ENCODE data around the gene OXA1L.

OXA1L gene

DNA sequence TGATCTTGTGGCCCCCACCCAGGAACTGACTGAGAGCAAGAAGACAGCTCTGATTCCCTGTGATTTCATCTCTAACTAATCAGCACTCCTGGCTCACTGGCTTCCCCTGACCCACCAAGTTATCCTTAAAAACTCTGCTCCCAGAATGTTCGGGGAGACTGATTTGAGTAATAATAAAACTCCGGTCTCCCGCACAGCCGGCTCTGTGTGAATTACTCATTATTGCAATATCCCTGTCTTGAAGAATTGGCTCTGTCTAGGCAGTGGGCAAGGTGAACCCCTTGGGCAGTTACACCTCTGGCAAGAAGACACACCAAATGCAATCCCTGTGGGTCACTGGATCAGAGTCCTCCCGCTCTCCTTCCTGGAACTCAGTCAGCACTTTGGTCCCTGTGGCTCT lies 27.5 kb downstream of the OXA1L start:
- H3K27me3 ChIP-seq (ENCODE audit: insufficient read depth, low read depth, severe bottlenecking): peaks cover 7% of the 10 kb centered on the region
- H3K9me3 ChIP-seq (ENCODE audit: severe bottlenecking): no peaks in the 10 kb centered on the region
- no peak overlapping the region for H3K27ac ChIP-seq
- DNase-seq: no peak
- TF ChIP-seq, protein P1, sequence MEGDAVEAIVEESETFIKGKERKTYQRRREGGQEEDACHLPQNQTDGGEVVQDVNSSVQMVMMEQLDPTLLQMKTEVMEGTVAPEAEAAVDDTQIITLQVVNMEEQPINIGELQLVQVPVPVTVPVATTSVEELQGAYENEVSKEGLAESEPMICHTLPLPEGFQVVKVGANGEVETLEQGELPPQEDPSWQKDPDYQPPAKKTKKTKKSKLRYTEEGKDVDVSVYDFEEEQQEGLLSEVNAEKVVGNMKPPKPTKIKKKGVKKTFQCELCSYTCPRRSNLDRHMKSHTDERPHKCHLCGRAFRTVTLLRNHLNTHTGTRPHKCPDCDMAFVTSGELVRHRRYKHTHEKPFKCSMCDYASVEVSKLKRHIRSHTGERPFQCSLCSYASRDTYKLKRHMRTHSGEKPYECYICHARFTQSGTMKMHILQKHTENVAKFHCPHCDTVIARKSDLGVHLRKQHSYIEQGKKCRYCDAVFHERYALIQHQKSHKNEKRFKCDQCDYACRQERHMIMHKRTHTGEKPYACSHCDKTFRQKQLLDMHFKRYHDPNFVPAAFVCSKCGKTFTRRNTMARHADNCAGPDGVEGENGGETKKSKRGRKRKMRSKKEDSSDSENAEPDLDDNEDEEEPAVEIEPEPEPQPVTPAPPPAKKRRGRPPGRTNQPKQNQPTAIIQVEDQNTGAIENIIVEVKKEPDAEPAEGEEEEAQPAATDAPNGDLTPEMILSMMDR (IDR thresholded peaks at IDR 0.05; ENCODE audit: low read depth, low read length): no peak
- no peak overlapping the region for H3K4me3 ChIP-seq (ENCODE audit: low read depth, low read length)
- no peaks in the 10 kb centered on the region for H3K36me3 ChIP-seq

- peaks cover 7% of the 10 kb centered on the region for H3K27me3 ChIP-seq (ENCODE audit: insufficient read depth, low read depth, severe bottlenecking)
- no peaks in the 10 kb centered on the region for H3K36me3 ChIP-seq
- no peaks in the 10 kb centered on the region for H3K9me3 ChIP-seq (ENCODE audit: severe bottlenecking)
- no peak overlapping the region for H3K27ac ChIP-seq
- TF ChIP-seq, protein P1 (IDR thresholded peaks at IDR 0.05; ENCODE audit: low read depth, low read length): no peak
- no peak for DNase-seq
- H3K4me3 ChIP-seq (ENCODE audit: low read depth, low read length): no peak overlapping the region
Measured at GRCh38 chr14:22794551-22794951, 28.1 kb downstream of the OXA1L start.

- no peak for DNase-seq
- Histone ChIP-seq H3K4me3 (ENCODE audit: low read depth, low read length) (no peak overlapping the region), H3K27ac (no peak overlapping the region), H3K9me3 (ENCODE audit: severe bottlenecking) (no peaks in the 10 kb centered on the region), H3K36me3 (no peaks in the 10 kb centered on the region), H3K27me3 (ENCODE audit: insufficient read depth, low read depth, severe bottlenecking) (peaks cover 7% of the 10 kb centered on the region)
- TF ChIP-seq, protein P1 (IDR thresholded peaks at IDR 0.05; ENCODE audit: low read depth, low read length): no peak
Measured at GRCh38 chr14:22796087-22796707, 29.7 kb downstream of the OXA1L start.

DNA sequence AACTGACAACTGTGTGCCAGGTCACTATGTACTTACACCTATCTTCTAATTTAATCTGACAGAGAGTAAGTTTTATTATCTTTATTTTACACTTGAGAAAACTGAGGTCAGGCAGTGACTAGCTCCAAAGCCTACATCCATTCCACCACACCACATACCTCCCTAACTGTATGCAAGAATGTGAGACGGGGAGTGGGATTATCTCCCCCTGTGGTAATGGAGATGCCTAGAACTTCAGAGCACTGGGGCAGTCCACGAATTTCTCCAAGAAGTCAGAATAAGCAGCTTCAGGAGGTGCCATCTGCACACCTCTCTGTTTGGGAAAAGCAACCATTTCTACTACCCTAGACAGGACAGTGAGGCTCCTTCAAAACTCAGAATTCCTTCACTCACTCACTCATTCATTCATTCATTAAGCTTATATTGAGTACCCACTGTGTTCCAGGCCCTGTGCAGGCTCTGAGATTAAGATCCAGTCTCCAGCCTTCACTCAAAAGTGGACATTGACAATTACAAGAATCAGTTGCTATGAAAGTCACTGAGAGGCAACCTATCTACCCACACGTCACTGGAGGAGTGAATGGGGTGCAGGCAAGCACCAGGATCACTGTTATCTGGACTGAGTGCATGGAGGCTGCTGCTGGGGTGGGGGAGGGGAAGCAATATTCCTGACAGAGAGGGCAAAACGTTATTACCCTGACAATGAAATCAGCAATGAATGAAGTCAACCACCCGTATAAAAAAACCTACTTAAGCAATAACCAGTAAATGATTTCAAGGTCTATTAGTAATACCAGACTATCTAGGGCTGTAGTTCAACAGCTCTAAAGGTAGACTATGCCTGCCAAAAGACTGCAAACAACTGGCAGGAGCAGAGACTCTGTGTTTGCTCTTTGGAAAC lies 30.8 kb downstream of the OXA1L start:
- peaks cover 11% of the 10 kb centered on the region for H3K27me3 ChIP-seq (ENCODE audit: insufficient read depth, low read depth, severe bottlenecking)
- TF ChIP-seq, protein P1 (IDR thresholded peaks at IDR 0.05; ENCODE audit: low read depth, low read length): no peak
- H3K27ac ChIP-seq: no peak overlapping the region
- no peak overlapping the region for H3K4me3 ChIP-seq (ENCODE audit: low read depth, low read length)
- no peaks in the 10 kb centered on the region for H3K36me3 ChIP-seq
- no peak for DNase-seq
- H3K9me3 ChIP-seq (ENCODE audit: severe bottlenecking): no peaks in the 10 kb centered on the region

DNA sequence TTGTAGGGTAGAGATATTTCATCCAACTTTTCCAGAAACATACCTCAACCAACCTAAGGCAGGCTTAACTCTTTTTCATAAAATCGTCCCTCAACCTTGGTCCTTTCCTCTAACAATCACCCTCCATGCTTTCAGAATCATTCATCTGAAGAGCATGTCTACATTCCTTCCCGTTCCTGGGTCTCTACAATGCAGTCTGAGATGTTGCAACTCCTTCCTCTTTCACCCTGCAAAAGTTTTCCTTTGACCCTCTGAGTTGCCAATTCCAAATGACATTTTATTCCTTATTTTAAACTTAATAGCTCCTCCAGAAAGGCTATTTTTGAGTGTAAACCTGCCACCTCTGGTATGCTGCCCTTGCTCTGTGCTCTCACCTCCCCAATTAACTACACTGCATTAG lies 32.0 kb downstream of the OXA1L start:
- Histone ChIP-seq H3K27me3 (ENCODE audit: insufficient read depth, low read depth, severe bottlenecking) (peaks cover 11% of the 10 kb centered on the region), H3K36me3 (no peaks in the 10 kb centered on the region), H3K9me3 (ENCODE audit: severe bottlenecking) (no peaks in the 10 kb centered on the region), H3K4me3 (ENCODE audit: low read depth, low read length) (no peak overlapping the region), H3K27ac (no peak overlapping the region)
- TF ChIP-seq, protein P1 (IDR thresholded peaks at IDR 0.05; ENCODE audit: low read depth, low read length): no peak
- DNase-seq: no peak
